K562 (cell line): Measurements from ENCODE around the gene FKBP15. TPM values are rescaled to one million over a fixed set of nuclear protein-coding genes. Genes with fewer than 3 reads are reported as not detected.

Experiments used
- ATAC-seq: fragments of 200-7000 bp; cut with Tn5 transposase; 3 replicates; pipeline ENCODE4 v1.9.1; 2020; ENCODE audit warnings: moderate library complexity
- BruUV-seq: library from RNA; stranded (reverse); fragments of 400-500 nt; replicated peaks from 2 replicates; lab custom pipeline; 2021; lab: Mats Ljungman, UMichigan
- CTCF ChIA-PET: fragments of 300-600 bp; formaldehyde crosslinking; extraction: SDS; loops from one replicate; lab custom pipeline; 2021; ENCODE audit warnings: low intra/inter-chr PET ratio; lab: Yijun Ruan, JAX
- POLR2A ChIA-PET: fragments of 300-600, 350-650 bp; sonication (Branson Sonifier 250); formaldehyde crosslinking; extraction: SDS; loops from one replicate; lab custom pipeline; 2021; ENCODE audit warnings: antibody characterized with exemption, inconsistent platforms; lab: Yijun Ruan, JAX
- DNase-seq, 4 experiments: peaks; one replicate each; pipeline versions ENCODE4 v3.0.0 to v3.0.0-alpha.2; 2011 to 2018; ENCODE audit warnings: low spot score in 3 of 4, mixed read lengths in 3 of 4; ENCODE audit errors: extremely low read depth in 1 of 4
- FAIRE-seq: peaks from 2 replicates; lab custom pipeline; 2011; peaks lifted over from hg19 to GRCh38; lab: Jason Lieb, UNC
- H2AFZ ChIP-seq: 2 replicates; pipeline ENCODE4 v1.6.0; 2011; ENCODE audit warnings: low read depth, low read length, control low read depth, inconsistent platforms
- H3K27ac ChIP-seq: fragments of 200-600 bp; 3 replicates; pipeline ENCODE4 v1.8.0; 2011; ENCODE audit warnings: low read depth, mild to moderate bottlenecking, control low read depth, inconsistent platforms, low read length, moderate library complexity, mixed read lengths; ENCODE audit errors: extremely low read depth
- H3K27me3 ChIP-seq, 2 experiments: fragments of 300-600 bp in 1 of 2; 2 replicates in 1 of 2; 3 replicates in 1 of 2; pipeline versions ENCODE4 v1.6.0 to v1.8.0; 2011; ENCODE audit warnings: inconsistent platforms in 2 of 2, low read length in 2 of 2, mild to moderate bottlenecking in 1 of 2, mixed read lengths in 1 of 2, moderate library complexity in 1 of 2; ENCODE audit not compliant: control insufficient read depth in 2 of 2, insufficient read depth in 2 of 2
- H3K36me3 ChIP-seq: fragments of 300-600 bp; 3 replicates; pipeline ENCODE4 v1.8.0; 2011; ENCODE audit warnings: mild to moderate bottlenecking, low read length, inconsistent platforms; ENCODE audit not compliant: control insufficient read depth, insufficient read depth
- H3K4me1 ChIP-seq, 2 experiments: fragments of 200-600 bp in 1 of 2; replicated peaks in 1 of 2; 2 replicates in 1 of 2; 3 replicates in 1 of 2; pipeline versions ENCODE4 v1.5.1 to v1.8.0; 2011; ENCODE audit warnings: inconsistent platforms in 2 of 2, low read length in 2 of 2, mild to moderate bottlenecking in 1 of 2, mixed read lengths in 1 of 2, moderate library complexity in 1 of 2; ENCODE audit not compliant: control insufficient read depth in 2 of 2, insufficient read depth in 2 of 2
- H3K4me2 ChIP-seq: 2 replicates; pipeline ENCODE4 v1.6.1; 2011; ENCODE audit warnings: low read length, control low read depth, inconsistent platforms, mixed read lengths; ENCODE audit not compliant: insufficient read depth
- H3K4me3 ChIP-seq: fragments of 200-600 bp; sonication (generic), shearing (Covaris generic); 2 replicates; pipeline ENCODE4 v1.5.1; 2016; ENCODE audit warnings: control low read depth, inconsistent platforms
- H3K79me2 ChIP-seq: fragments of 200-600 bp; 3 replicates; pipeline ENCODE4 v1.8.0; 2011; ENCODE audit warnings: low read length, inconsistent platforms; ENCODE audit not compliant: control insufficient read depth, insufficient read depth
- H3K9ac ChIP-seq, 2 experiments: 2 replicates each; pipeline versions ENCODE4 v1.6.0 to v1.6.1; 2011; ENCODE audit warnings: low read depth in 2 of 2, low read length in 2 of 2, control low read depth in 1 of 2, inconsistent platforms in 1 of 2, mild to moderate bottlenecking in 1 of 2, mixed read lengths in 1 of 2; ENCODE audit not compliant: insufficient read depth in 1 of 2
- H3K9me1 ChIP-seq: one replicate; pipeline ENCODE4 v1.6.0; 2011; ENCODE audit warnings: inconsistent platforms, mild to moderate bottlenecking, low read length, moderate library complexity; ENCODE audit not compliant: control insufficient read depth, insufficient read depth
- H3K9me3 ChIP-seq: replicated peaks from 2 replicates; pipeline ENCODE4 v1.5.1; 2011; ENCODE audit warnings: low read depth, low read length, inconsistent platforms; ENCODE audit not compliant: control insufficient read depth, insufficient read depth
- H4K20me1 ChIP-seq: replicated peaks from 2 replicates; pipeline ENCODE4 v1.6.1; 2011; ENCODE audit warnings: low read length, inconsistent platforms, mixed read lengths; ENCODE audit not compliant: control insufficient read depth, insufficient read depth
- E2F6 ChIP-seq, 2 experiments: IDR thresholded peaks; 2 replicates each; pipeline ENCODE4 v1.6.1; 2011; ENCODE audit warnings: borderline replicate concordance in 1 of 2, control low read depth in 1 of 2, low read depth in 1 of 2, low read length in 1 of 2, mild to moderate bottlenecking in 1 of 2, mixed read lengths in 1 of 2, moderate library complexity in 1 of 2; ENCODE audit not compliant: insufficient read depth in 1 of 2, insufficient read length in 1 of 2, poor library complexity in 1 of 2, severe bottlenecking in 1 of 2; ENCODE audit errors: extremely low read depth in 1 of 2
- ETS1 ChIP-seq: conservative IDR thresholded peaks from 2 replicates; pipeline ENCODE4 v1.6.1; 2011; ENCODE audit warnings: low read depth, mild to moderate bottlenecking, low read length; ENCODE audit not compliant: control insufficient read depth
- MYNN ChIP-seq, 2 experiments: sonication (generic); formaldehyde crosslinking in 1 of 2; IDR thresholded peaks; 2 replicates each; pipeline versions ENCODE4 v1.5.0 to v1.6.1; 2016 to 2020; ENCODE audit warnings: antibody characterized with exemption in 1 of 2, missing genetic modification reagents in 1 of 2
- POLR2AphosphoS5 ChIP-seq: IDR thresholded peaks from 2 replicates; pipeline ENCODE4 v1.6.1; 2011; ENCODE audit warnings: mild to moderate bottlenecking, low read depth, low read length, moderate library complexity; ENCODE audit not compliant: control insufficient read depth, insufficient read depth
- TEAD4 ChIP-seq, 2 experiments: sonication (generic) in 1 of 2; formaldehyde crosslinking in 1 of 2; IDR thresholded peaks; 2 replicates each; pipeline versions ENCODE4 v1.6.1 to v1.8.0; 2012 to 2022; ENCODE audit warnings: borderline replicate concordance in 1 of 2, inconsistent platforms in 1 of 2, low read length in 1 of 2, mild to moderate bottlenecking in 1 of 2, missing genetic modification reagents in 1 of 2
- USF2 ChIP-seq: sonication (generic); formaldehyde crosslinking; IDR thresholded peaks from 2 replicates; pipeline ENCODE4 v1.5.0; 2020; ENCODE audit warnings: missing genetic modification reagents
- ZBTB33 ChIP-seq: sonication (generic); formaldehyde crosslinking; IDR thresholded peaks from 2 replicates; pipeline ENCODE4 v1.8.1; 2023; ENCODE audit warnings: mild to moderate bottlenecking, missing genetic modification reagents
- ZNF175 ChIP-seq: fragments of 200-800 bp; sonication (Bioruptor generic); IDR thresholded peaks from 2 replicates; pipeline ENCODE4 v1.6.1; 2016; ENCODE audit warnings: low read depth, mild to moderate bottlenecking, missing genetic modification characterization, missing compliant biosample characterization
- ZNF184 ChIP-seq: sonication (generic); formaldehyde crosslinking; IDR thresholded peaks from 2 replicates; pipeline ENCODE4 v1.5.0; 2020; ENCODE audit warnings: missing genetic modification reagents
- ZNF3 ChIP-seq: fragments of 250-450 bp; sonication (Bioruptor Pico); IDR thresholded peaks from 2 replicates; pipeline ENCODE4 v1.5.0; 2021; ENCODE audit warnings: mild to moderate bottlenecking, moderate library complexity
- WGBS: fragments of 100-300 bp; shearing (Covaris generic); methylation state at CpG from one replicate; pipeline ENCODE4 v1.1.6; 2016; ENCODE audit warnings: low coverage, mixed read lengths; ENCODE audit not compliant: insufficient coverage; ENCODE audit errors: missing lambda C conversion rate; 5-methylcytosine and 5-hydroxymethylcytosine counted together
- in situ Hi-C: fragments of 300-500 bp; cut with MboI; formaldehyde crosslinking; loops from 4 replicates; pipeline ENCODE4 v1.15.0; 2018; ENCODE audit warnings: inconsistent platforms, mixed read lengths
- intact Hi-C: fragments of 100-400 bp; cut with micrococcal nuclease; formaldehyde crosslinking; loops from 2 replicates; pipeline ENCODE4 v1.14.2; 2022
- polyA plus RNA-seq, 8 experiments: library from polyadenylated mRNA; depleted of rRNA in 4 of 8; stranded (reverse) in 5 of 8; unstranded in 3 of 8; fragments of >200 nt; fragmentation: Nextera tagmentation in 2 of 8; fragmentation: Illumina TruSeq in 1 of 8; extraction: Ambion mirVana in 2 of 8; extraction: Trizol in 1 of 8; gene quantifications; 2 replicates each; pipeline versions ENCODE4 v1.2.1 to v1.2.3, GENCODE V29; 2011 to 2014; ENCODE audit warnings: inconsistent platforms in 1 of 8, missing spikeins in 1 of 8
- total RNA-seq, 7 experiments: library from RNA; depleted of rRNA in 6 of 7; stranded (reverse); fragments of >200 nt in 6 of 7; fragmentation: Illumina TruSeq in 2 of 7; extraction: Trizol in 2 of 7; gene quantifications; 2 replicates each; pipeline versions ENCODE4 v1.2.1 to v1.2.3, GENCODE V29; 2011 to 2021; ENCODE audit warnings: low replicate concordance in 1 of 7
- TF ChIP-seq, protein P1 (sequence below): fragments of 450-650 bp; conservative IDR thresholded peaks from 2 replicates; pipeline ENCODE4 v1.6.1; 2016; ENCODE audit warnings: missing genetic modification characterization, low read depth, mild to moderate bottlenecking, missing compliant biosample characterization, moderate library complexity

Gene FKBP15
- total and polyA plus RNA-seq, 9 of the 15 experiments (the other 6 are each of a cell fraction or from before 2014, with no cell fraction given) = 8.7 to 38.0 (median 18.9) TPM

DNA sequence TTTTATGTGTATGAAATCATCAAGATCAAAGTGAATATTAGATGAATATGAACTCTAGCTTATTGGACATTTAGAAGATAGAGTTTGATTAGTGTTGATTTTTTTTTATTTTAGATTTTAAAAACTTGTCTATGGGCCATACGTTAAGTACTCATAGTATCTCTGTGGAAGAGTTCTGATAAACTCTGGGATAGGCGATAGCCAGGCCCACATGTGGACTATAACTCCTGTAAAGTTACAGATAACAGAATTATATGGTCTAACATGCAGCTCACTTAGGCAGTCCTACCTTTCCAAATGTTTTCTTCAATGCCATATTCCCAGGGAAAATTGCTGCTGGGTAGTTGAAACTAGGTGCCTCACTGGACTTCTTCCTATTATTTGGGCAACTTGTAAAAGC is 10.6 kb upstream of the FKBP15 start (continued):
- no peak for TF ChIP-seq ZNF184 (CRISPR knock-in tag)

- peaks cover 6 to 39% of the 10 kb centered on the region in 2 experiments; a peak in 4 of 5 replicates for H3K4me1 ChIP-seq
- FAIRE-seq = peak; percentile 52
- BruUV-seq = no TSS peak
- TF ChIP-seq E2F6 (IDR thresholded peaks at IDR 0.05; ENCODE audit: borderline replicate concordance in 1 of 2, extremely low read depth in 1 of 2, insufficient read depth in 1 of 2, insufficient read length in 1 of 2, low read depth in 1 of 2, low read length in 1 of 2, poor library complexity in 1 of 2, severe bottlenecking in 1 of 2) (peak in 1 of 2 experiments; percentile 38), MYNN (IDR thresholded peaks at IDR 0.05) (no peak), MYNN (CRISPR knock-in tag; IDR thresholded peaks at IDR 0.05) (no peak), TEAD4 (IDR thresholded peaks at IDR 0.05; ENCODE audit: low read length) (peak; percentile 15; the same call in 1 of the 2 replicates), TEAD4 (CRISPR knock-in tag; IDR thresholded peaks at IDR 0.05; ENCODE audit: borderline replicate concordance) (no peak), ZNF3 (CRISPR knock-in tag) (no peak), ZBTB33 (CRISPR knock-in tag) (peak; percentile 90), ETS1 (no peak), USF2 (CRISPR knock-in tag) (peak; percentile 22; the same call in 1 of the 2 replicates), ZNF175 (CRISPR knock-in tag) (peak; percentile 95), POLR2AphosphoS5 (no peak)
- TF ChIP-seq, protein P1, sequence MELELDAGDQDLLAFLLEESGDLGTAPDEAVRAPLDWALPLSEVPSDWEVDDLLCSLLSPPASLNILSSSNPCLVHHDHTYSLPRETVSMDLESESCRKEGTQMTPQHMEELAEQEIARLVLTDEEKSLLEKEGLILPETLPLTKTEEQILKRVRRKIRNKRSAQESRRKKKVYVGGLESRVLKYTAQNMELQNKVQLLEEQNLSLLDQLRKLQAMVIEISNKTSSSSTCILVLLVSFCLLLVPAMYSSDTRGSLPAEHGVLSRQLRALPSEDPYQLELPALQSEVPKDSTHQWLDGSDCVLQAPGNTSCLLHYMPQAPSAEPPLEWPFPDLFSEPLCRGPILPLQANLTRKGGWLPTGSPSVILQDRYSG (tag) = no peak
Observed at GRCh38 chr9:113228130-113228665, 7.1 kb upstream of the FKBP15 start.

More at GRCh38 chr9:113228130-113228665, 7.1 kb upstream of the FKBP15 start:
- H4K20me1 ChIP-seq = 0 out of 2 replicates have a peak, but pooled peaks cover 2% of the 10 kb centered on the region
- no peaks in the 10 kb centered on the region for H3K9me1 ChIP-seq
- H3K9me3 ChIP-seq = no peaks in the 10 kb centered on the region
- in situ Hi-C loops (no loop called here), intact Hi-C loops (no loop called here)
- peak; percentile 39 for ATAC-seq
- H3K9ac ChIP-seq = no peak overlapping the region
- ChIA-PET POLR2A (interaction anchor here (1.1 to 1.2 kb wide), 2 partner anchors 9 to 11 kb away, joined by 4 to 6 read pairs; no protein-coding TSS in a partner anchor), CTCF (no interaction called here)
- peak in 2 of 4 experiments; percentile 17 to 30 for DNase-seq
- H3K27me3 ChIP-seq = no peaks in the 10 kb centered on the region
- H3K79me2 ChIP-seq = peaks cover 50% of the 10 kb centered on the region
- no peak overlapping the region for H3K4me2 ChIP-seq
- no peak overlapping the region for H2AFZ ChIP-seq
- WGBS = 2% methylated on average over 3 of the region's 3 CpGs
- no peak overlapping the region for H3K27ac ChIP-seq
- no peak overlapping the region for H3K4me3 ChIP-seq
- H3K36me3 ChIP-seq = peaks cover 17% of the 10 kb centered on the region; the same call in 2 of the 3 replicates
